ENCODE results near the gene GATA6. TPM values are rescaled to one million over a fixed set of nuclear protein-coding genes. Genes with fewer than 3 reads are reported as not detected.

Gene GATA6
- total RNA-seq, 2 donors from 2014 or later: not detected

- Mint-ChIP-seq H3K27ac (no peak overlapping the region), H3K36me3 (peaks cover 0 to 7% of the 10 kb centered on the region in 2 donors)
- no peak for ATAC-seq
Measured at GRCh38 chr18:22163416-22164161, 5.8 kb upstream of the GATA6 start.

DNA sequence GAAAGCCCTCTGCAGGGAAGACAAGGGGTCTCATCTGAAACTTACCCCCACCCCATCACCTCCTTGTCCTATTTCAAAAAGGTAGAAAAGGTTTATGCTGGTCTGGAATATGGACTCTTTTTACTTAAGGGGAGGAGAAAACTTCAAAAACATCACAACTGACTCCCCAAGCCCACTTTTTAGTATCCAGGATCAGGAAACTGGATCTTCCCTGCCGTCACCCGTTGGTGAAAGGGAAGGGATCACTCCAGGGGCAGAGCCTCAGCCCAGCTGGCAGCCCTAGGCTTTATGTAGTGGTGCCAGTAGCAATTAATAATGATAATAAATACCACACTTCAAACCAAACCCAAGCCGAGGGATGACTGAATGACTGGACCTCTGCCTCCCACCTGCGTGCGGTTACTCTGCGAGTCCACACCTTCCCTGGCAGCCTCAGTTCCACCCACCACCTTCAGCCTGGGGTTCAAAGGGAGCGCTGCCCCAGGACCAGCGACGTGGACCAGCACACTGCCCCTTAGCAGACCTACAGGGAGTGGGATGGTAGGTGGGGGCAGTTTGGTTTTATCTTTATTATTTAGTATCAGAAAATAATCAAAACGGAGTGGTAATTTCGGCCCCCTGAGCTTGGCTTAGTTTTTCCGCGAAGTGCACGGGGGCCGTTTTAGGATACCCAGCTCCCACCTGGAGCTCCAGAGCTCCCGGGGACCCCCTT, 4.9 kb upstream of the GATA6 start:
- Mint-ChIP-seq H3K27ac (no peak overlapping the region), H3K9me3 (no peaks in the 10 kb centered on the region), H3K36me3 (peaks cover 0 to 7% of the 10 kb centered on the region in 2 donors)
- ATAC-seq: no peak
- DNase-seq (ENCODE audit: low spot score in 2 of 2): no peak

More at GRCh38 chr18:22163416-22164161, 5.8 kb upstream of the GATA6 start:
- no peak for DNase-seq (ENCODE audit: low spot score in 2 of 2)
- H3K9me3 Mint-ChIP-seq: peaks cover 0 to 4% of the 10 kb centered on the region in 2 donors

GRCh38 chr18:22165049-22165602, 4.3 kb upstream of the GATA6 start:
- Mint-ChIP-seq H3K36me3 (peaks cover 0 to 7% of the 10 kb centered on the region in 2 donors), H3K27ac (no peak overlapping the region), H3K9me3 (no peaks in the 10 kb centered on the region)
- DNase-seq (ENCODE audit: low spot score in 2 of 2) (no peak), ATAC-seq (no peak)

DNA sequence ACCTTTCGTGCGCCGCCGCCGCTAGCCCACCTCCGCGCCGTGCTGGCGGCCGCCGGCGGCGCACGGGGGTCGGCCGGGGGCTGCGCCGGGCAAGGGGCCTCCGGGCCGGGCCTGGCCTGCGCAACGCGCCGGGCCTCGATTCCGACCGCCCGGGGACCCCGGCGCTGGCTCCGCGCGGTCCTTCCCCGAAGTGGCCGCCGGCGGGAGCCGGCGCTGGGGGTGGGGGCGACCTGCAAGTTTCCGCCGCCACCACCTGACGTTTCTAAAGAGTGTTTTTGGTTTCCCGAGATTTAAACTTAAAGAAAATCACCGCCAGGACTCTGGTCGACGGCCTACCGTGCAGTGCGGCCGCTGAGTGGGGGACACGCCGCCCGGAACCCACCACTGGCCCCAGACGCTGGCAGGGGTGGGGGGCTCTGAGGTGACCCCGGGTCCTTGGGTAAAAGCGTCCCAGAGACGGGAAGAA, 3.8 kb upstream of the GATA6 start:
- H3K36me3 Mint-ChIP-seq: peaks cover 0 to 11% of the 10 kb centered on the region in 2 donors
- ATAC-seq: no peak
- no peak overlapping the region for H3K27ac Mint-ChIP-seq
- DNase-seq (ENCODE audit: low spot score in 2 of 2): no peak
- H3K9me3 Mint-ChIP-seq: no peaks in the 10 kb centered on the region

GRCh38 chr18:22166069-22166950, 3.1 kb upstream of the GATA6 start:
- H3K9me3 Mint-ChIP-seq: no peaks in the 10 kb centered on the region
- H3K36me3 Mint-ChIP-seq: peaks cover 0 to 11% of the 10 kb centered on the region in 2 donors
- DNase-seq (ENCODE audit: low spot score in 2 of 2) (no peak), ATAC-seq (no peak)
- peak overlapping the region in 1 of 2 donors; percentile 15 for H3K27ac Mint-ChIP-seq

- ATAC-seq (no peak), DNase-seq (ENCODE audit: low spot score in 2 of 2) (no peak)
- peaks cover 0 to 11% of the 10 kb centered on the region in 2 donors for H3K36me3 Mint-ChIP-seq
- no peak overlapping the region for H3K27ac Mint-ChIP-seq
- H3K9me3 Mint-ChIP-seq: no peaks in the 10 kb centered on the region
Measured at GRCh38 chr18:22167091-22167470, 2.3 kb upstream of the GATA6 start.

DNA sequence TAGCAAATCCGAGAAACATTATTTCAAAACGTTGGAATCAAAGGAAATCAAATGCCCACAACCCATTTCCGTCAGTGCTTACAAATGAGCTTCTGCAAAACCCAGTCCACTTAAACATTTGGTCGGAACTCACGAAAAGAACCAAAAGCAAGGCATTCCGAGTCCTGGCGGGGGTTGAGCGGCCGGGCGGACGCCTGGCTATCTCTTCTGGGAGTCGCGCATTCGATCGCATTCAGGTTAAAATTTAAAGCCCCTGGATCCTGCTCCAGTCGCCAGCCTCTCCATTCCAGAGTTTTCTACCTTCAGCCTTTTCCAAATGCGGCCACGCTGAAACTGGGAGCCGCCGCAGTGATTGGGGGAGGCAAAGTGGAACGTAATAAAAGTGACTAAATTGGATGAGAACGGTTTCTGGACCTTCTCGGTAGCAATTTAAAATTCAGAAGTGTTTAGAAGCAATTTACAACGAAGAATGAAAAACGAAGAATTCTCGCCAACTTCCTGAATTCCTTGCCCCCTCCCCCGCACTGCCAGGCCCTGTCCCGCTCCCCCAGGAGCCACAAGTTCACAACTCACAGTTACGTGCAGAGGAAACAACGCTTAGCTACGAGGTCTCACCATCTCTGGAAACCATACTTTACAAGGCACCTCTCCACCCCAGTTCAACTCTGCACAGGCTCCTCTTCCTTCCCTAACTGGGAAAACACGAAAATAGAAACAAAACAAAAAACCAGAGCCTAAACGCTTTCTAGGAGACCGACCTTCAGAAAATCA, 1.7 kb upstream of the GATA6 start:
- ATAC-seq: no peak
- Mint-ChIP-seq H3K36me3 (peaks cover 0 to 11% of the 10 kb centered on the region in 2 donors), H3K27ac (no peak overlapping the region), H3K9me3 (no peaks in the 10 kb centered on the region)
- no peak for DNase-seq (ENCODE audit: low spot score in 2 of 2)

- Mint-ChIP-seq H3K36me3 (peaks cover 0 to 11% of the 10 kb centered on the region in 2 donors), H3K9me3 (no peaks in the 10 kb centered on the region), H3K27ac (no peak overlapping the region)
- ATAC-seq (no peak), DNase-seq (ENCODE audit: low spot score in 2 of 2) (no peak)
Measured at GRCh38 chr18:22168360-22168921, 948 bp upstream of the GATA6 start.

DNA sequence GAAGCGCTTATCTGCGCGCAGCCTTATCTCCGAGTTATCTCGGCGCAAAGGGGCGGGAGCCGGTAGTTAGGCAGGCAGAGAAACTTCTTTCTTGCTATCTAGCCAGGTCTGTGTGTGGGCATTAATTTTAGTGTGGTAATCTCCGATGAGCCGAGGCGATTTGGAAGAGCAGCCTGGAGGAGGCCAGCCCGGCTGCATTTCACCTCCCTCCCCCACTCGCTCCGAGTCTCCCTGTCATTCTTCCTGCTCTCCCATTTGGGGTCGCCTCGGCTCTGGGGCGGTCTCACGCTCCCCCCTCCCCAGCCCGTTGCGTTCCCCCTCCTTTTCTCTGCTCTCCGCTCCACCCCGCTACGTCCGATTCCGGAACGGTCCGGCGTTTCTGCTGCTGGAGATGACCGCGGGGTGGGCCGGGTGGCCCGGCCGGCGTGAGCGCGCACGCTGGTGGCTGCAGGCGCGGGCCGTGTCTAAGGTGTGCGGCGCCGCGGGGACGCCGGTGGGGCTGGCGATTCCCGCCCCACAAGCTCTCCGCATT, 566 bp downstream of the GATA6 start:
- H3K9me3 Mint-ChIP-seq: no peaks in the 10 kb centered on the region
- H3K36me3 Mint-ChIP-seq: peaks cover 0 to 11% of the 10 kb centered on the region in 2 donors
- no peak for DNase-seq (ENCODE audit: low spot score in 2 of 2)
- peak in 1 of 2 donors; percentile 32 for ATAC-seq
- H3K27ac Mint-ChIP-seq: no peak overlapping the region

DNA sequence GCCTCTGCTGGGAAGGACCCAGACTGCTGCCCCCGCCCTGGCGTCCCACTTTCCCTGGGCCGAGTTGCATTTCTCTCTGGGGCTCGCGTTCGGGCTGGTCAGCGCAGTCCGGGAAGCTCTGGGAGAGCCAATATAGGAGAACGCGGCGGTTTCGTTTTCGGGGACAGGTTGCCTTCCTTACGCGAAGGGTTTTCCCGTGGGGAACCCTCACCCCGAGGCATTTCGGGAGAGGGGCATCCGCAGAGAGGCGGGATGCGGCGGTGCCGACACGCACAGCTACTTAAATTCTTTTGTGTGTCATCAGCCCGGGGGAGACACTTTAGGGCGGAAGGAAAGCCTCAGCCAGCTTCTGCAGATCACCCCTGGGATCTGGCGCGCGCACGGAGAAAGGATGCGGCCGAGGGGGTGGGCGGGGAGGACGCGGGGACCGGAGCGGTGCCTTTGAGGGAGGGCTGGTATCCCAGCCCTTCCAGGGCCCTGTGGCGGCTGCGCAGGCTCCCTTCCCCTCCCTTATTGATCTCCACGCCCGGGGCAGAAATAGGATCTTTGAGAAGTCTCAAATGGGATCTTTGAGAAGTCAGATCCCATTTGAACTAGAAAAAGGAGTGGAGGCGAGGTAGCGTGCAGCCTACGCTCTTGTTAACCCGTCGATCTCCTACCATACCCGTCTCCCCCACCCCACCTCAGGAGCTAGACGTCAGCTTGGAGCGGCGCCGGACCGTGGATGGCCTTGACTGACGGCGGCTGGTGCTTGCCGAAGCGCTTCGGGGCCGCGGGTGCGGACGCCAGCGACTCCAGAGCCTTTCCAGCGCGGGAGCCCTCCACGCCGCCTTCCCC, 1.2 kb downstream of the GATA6 start:
- H3K36me3 Mint-ChIP-seq: peaks cover 0 to 11% of the 10 kb centered on the region in 2 donors
- DNase-seq (ENCODE audit: low spot score in 2 of 2) (no peak), ATAC-seq (no peak)
- no peaks in the 10 kb centered on the region for H3K9me3 Mint-ChIP-seq
- H3K27ac Mint-ChIP-seq: peak overlapping the region in 1 of 2 donors; percentile 74

DNA sequence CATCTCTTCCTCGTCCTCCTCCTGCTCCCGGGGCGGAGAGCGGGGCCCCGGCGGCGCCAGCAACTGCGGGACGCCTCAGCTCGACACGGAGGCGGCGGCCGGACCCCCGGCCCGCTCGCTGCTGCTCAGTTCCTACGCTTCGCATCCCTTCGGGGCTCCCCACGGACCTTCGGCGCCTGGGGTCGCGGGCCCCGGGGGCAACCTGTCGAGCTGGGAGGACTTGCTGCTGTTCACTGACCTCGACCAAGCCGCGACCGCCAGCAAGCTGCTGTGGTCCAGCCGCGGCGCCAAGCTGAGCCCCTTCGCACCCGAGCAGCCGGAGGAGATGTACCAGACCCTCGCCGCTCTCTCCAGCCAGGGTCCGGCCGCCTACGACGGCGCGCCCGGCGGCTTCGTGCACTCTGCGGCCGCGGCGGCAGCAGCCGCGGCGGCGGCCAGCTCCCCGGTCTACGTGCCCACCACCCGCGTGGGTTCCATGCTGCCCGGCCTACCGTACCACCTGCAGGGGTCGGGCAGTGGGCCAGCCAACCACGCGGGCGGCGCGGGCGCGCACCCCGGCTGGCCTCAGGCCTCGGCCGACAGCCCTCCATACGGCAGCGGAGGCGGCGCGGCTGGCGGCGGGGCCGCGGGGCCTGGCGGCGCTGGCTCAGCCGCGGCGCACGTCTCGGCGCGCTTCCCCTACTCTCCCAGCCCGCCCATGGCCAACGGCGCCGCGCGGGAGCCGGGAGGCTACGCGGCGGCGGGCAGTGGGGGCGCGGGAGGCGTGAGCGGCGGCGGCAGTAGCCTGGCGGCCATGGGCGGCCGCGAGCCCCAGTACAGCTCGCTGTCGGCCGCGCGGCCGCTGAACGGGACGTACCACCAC, 2.1 kb downstream of the GATA6 start:
- no peak overlapping the region for H3K27ac Mint-ChIP-seq
- H3K9me3 Mint-ChIP-seq: no peaks in the 10 kb centered on the region
- no peak for DNase-seq (ENCODE audit: low spot score in 2 of 2)
- H3K36me3 Mint-ChIP-seq: peaks cover 0 to 4% of the 10 kb centered on the region in 2 donors
- no peak for ATAC-seq

DNA sequence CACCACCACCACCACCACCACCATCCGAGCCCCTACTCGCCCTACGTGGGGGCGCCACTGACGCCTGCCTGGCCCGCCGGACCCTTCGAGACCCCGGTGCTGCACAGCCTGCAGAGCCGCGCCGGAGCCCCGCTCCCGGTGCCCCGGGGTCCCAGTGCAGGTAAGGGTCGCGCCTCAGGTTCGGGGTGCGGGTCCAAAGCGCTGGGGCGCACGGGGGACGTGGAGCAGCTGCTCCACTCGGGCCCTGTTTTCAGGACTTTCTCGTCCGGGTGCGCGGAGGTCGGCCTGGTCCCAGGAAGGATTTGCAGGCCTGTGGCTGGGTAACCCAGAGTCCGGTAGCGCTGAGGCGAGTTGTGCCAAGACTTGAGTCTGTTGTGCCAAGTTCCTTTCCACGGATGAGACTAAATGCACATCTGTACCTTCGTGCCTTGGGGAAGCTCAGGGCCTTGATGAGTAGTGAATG, 2.8 kb downstream of the GATA6 start:
- ATAC-seq (no peak), DNase-seq (ENCODE audit: low spot score in 2 of 2) (no peak)
- H3K9me3 Mint-ChIP-seq: no peaks in the 10 kb centered on the region
- H3K36me3 Mint-ChIP-seq: peaks cover 0 to 4% of the 10 kb centered on the region in 2 donors
- H3K27ac Mint-ChIP-seq: no peak overlapping the region

DNA sequence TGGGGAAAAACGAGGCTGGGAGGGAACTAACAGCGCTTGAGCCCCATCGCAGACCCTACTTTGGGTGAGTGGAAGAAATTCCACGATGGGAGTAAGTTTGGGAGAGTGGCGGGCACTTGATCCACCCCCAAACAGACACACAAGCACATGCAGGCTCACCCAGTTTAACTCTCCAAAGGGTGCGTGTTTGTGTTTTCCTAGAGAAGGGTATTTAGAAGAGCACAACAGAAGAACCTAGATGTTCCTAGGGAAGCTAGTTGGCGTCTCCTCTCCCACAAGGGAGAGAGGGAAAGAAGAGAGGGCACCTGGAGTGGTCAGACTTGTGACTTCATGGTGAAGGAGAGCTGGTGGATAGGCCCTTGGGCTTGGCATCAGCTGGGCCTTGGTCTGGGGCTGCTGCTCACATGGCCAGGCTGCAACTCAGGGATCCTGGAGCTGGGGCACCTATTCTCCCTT, 3.2 kb downstream of the GATA6 start:
- H3K27ac Mint-ChIP-seq: no peak overlapping the region
- no peak for DNase-seq (ENCODE audit: low spot score in 2 of 2)
- H3K9me3 Mint-ChIP-seq: no peaks in the 10 kb centered on the region
- H3K36me3 Mint-ChIP-seq: peaks cover 0 to 7% of the 10 kb centered on the region in 2 donors
- no peak for ATAC-seq

Data from activated naive CD4-positive, alpha-beta T cell treated with anti-CD3 and anti-CD28 coated beads, Interleukin-2, amount 50 U/mL, for 72 hours (primary cell).